ENCODE data around the gene ARHGAP15.

ARHGAP15 gene

DNA sequence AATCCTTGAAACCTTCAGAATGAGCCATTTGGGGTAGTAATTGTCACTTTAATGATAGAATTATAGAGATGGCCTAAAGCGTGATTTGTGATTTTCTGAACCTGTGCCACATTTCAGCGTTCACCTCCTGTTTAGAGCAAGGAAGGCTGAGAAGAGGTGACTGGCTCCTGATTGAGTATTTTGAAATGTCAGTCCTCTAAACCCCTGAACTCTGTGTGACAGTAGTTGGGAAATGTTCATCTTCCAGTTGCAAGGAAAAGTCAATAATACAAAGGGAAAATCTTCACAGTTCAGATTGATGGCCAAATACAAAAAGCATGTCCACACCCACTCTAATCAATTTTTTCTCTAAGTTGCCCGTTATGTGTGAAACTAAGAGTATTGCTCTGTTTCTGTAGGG lies 305.2 kb downstream of the ARHGAP15 start:
- Mint-ChIP-seq H3K9me3 (no peaks in the 10 kb centered on the region), H3K27ac (peak overlapping the region; percentile 24), H3K36me3 (ENCODE audit: low read depth) (peaks cover 41% of the 10 kb centered on the region), H3K4me3 (no peak overlapping the region), H3K27me3 (no peaks in the 10 kb centered on the region), H3K4me1 (ENCODE audit: low read depth) (peaks cover 48% of the 10 kb centered on the region)
- no peak for DNase-seq

DNA sequence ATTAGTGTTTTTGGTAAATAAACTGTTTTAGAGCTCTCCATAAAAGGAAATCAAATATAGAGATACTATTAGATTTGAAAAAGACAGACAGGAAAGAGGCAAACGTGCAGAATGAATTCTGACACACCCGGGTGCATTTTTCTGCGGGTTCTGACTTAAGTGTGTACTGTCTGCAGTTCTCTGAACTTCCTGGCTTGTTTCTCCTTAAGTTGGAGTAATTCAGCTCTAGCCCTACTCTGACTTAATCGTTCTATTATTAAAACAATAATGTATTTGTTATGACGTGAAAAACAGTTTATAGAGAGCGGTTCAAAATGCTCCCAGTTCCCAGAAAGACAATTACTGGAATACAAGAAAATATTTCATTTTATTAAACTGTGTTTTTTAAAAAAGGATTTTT lies 305.9 kb downstream of the ARHGAP15 start:
- no peak for DNase-seq
- Mint-ChIP-seq H3K4me1 (ENCODE audit: low read depth) (peaks cover 41% of the 10 kb centered on the region), H3K27me3 (no peaks in the 10 kb centered on the region), H3K4me3 (no peak overlapping the region), H3K27ac (no peak overlapping the region), H3K36me3 (ENCODE audit: low read depth) (peaks cover 45% of the 10 kb centered on the region), H3K9me3 (no peaks in the 10 kb centered on the region)

DNA sequence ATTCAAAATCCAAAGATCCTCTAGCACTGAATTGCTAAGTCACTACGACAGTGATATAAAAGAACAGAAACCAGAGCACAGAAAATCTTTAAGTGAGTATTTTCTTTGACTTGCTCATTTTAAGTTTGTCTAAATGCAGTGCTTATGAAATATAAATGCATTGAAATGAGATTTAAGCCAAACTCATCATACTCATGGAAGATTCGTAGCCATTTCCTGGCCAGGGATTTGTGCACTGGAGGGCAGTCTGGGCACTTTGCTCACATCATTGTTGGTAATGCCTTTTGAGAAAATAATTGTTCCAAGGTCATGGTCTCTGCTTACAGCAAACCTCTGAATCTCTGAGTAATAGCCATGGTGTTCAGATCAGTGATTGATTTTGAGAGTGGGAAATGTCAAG lies 307.7 kb downstream of the ARHGAP15 start:
- H3K36me3 Mint-ChIP-seq (ENCODE audit: low read depth) = peaks cover 59% of the 10 kb centered on the region
- DNase-seq = no peak
- no peak overlapping the region for H3K4me3 Mint-ChIP-seq
- peaks cover 31% of the 10 kb centered on the region for H3K4me1 Mint-ChIP-seq (ENCODE audit: low read depth)
- no peak overlapping the region for H3K27ac Mint-ChIP-seq
- H3K27me3 Mint-ChIP-seq = no peaks in the 10 kb centered on the region
- no peaks in the 10 kb centered on the region for H3K9me3 Mint-ChIP-seq

DNA sequence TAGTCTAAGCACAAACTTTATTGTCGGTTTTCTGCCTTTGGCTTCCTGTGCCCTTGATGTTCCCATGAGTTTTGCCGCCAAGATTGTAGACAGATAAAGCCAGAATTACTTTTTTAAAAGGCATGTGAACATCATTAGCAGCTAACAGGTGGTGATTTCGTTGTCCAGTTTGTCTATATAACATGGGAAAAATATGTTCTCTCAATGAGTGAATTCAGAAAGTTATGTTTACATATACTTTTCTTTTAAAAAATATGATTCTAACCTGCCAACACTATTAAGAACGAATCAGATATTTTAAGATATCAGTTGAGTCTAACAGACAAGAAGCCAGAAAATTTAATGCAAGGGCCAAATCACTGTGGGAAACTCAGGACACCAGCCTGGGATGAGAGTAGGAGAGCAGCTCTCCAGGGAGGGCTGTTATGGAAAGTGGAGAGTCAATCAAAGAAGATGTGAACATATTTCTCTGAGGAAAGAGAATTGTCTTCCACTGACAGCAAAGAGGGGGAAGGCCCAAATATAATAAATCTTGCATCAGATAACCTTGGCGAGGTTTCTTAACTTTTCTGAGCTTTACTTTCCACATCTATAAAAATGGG lies 311.3 kb downstream of the ARHGAP15 start:
- Mint-ChIP-seq H3K4me1 (ENCODE audit: low read depth) (peaks cover 9% of the 10 kb centered on the region), H3K27ac (peak overlapping the region; percentile 56), H3K9me3 (no peaks in the 10 kb centered on the region), H3K4me3 (no peak overlapping the region), H3K27me3 (no peaks in the 10 kb centered on the region), H3K36me3 (ENCODE audit: low read depth) (peaks cover 69% of the 10 kb centered on the region)
- no peak for DNase-seq

DNA sequence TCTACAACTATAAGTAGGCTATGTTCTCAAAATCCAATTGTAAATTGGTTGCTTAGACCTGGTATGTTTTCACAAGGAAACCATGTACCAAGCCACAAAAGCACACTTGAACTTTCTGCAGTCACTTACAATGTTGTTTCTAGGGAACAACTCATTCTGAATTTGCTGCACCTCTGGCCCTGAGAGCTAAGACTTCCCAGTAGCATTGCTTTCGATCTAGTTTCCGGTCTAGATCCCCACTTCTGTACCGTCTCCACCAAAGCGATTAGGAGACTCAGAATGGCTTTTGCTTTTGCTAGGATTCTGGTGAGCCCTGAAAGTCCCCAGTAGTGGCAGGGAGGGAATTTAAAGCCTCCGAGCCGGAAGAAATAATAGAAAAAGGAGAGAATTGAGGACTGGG lies 313.0 kb downstream of the ARHGAP15 start:
- no peak overlapping the region for H3K27ac Mint-ChIP-seq
- H3K4me3 Mint-ChIP-seq = no peak overlapping the region
- no peaks in the 10 kb centered on the region for H3K9me3 Mint-ChIP-seq
- H3K27me3 Mint-ChIP-seq = no peaks in the 10 kb centered on the region
- H3K4me1 Mint-ChIP-seq (ENCODE audit: low read depth) = peaks cover 9% of the 10 kb centered on the region
- DNase-seq = no peak
- H3K36me3 Mint-ChIP-seq (ENCODE audit: low read depth) = peaks cover 59% of the 10 kb centered on the region

DNA sequence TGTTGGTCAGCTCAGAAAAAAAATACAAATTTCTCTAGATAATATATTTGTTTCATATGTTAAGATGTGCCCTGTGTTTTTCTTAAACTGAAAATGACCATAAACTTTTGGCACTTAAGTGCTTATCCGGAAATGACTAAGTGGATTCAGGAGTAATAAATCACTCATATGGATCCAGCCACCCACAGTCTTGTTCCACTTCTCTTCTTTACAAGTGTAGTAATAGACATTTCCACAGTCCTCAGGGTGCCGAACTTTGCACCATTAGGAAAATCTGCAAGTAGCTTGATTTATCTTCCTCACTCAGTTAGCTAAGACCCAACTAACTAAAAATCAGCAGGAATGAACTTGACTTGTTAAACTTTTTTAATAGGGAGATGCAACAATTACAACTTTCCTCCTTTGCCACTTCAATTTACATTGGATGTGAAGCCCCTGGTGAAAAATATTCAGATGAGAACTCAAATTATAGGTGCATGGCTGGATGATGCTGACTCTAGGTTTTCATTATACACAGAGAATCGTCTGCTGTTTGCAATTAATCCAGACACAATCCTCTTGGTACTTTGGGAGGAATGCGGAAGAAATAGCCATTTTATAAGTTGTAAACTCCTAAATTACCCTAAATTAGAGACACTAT lies 322.5 kb downstream of the ARHGAP15 start:
- no peak for DNase-seq
- H3K4me1 Mint-ChIP-seq (ENCODE audit: low read depth) = peaks cover 61% of the 10 kb centered on the region
- H3K27me3 Mint-ChIP-seq = no peaks in the 10 kb centered on the region
- H3K4me3 Mint-ChIP-seq = no peak overlapping the region
- H3K9me3 Mint-ChIP-seq = no peaks in the 10 kb centered on the region
- H3K36me3 Mint-ChIP-seq (ENCODE audit: low read depth) = peaks cover 23% of the 10 kb centered on the region
- H3K27ac Mint-ChIP-seq = peak overlapping the region; percentile 11

DNA sequence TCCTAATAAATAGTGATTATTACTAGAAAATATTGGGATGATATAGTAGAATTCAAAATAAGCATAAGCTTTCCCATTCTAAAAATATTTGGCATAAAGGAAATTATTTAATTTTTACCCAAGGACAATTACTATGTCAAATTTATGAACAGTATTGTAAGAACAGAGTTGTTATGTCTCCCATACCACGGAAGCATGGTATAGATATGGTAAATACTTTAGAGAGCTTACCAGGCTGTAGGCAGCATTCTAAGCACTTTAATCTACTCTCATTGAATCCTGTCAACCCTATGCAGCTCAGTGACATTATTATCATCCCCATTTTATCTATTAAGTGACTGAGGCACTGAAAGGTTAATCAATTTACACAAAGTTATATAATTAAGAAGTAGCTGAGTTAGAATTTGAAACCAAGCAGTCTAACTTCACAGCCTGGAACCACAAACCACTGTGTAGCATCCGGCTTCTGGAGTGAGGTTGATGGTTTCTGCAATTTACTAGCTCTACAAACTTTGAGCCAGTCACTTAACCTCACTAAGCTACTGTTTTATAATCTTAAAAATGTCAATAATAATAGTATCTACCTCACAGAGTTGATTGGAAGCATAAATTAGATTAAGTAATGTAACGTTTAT lies 323.7 kb downstream of the ARHGAP15 start:
- Mint-ChIP-seq H3K4me1 (ENCODE audit: low read depth) (peaks cover 56% of the 10 kb centered on the region), H3K36me3 (ENCODE audit: low read depth) (peaks cover 28% of the 10 kb centered on the region), H3K4me3 (no peak overlapping the region), H3K9me3 (no peaks in the 10 kb centered on the region), H3K27me3 (no peaks in the 10 kb centered on the region), H3K27ac (no peak overlapping the region)
- no peak for DNase-seq

DNA sequence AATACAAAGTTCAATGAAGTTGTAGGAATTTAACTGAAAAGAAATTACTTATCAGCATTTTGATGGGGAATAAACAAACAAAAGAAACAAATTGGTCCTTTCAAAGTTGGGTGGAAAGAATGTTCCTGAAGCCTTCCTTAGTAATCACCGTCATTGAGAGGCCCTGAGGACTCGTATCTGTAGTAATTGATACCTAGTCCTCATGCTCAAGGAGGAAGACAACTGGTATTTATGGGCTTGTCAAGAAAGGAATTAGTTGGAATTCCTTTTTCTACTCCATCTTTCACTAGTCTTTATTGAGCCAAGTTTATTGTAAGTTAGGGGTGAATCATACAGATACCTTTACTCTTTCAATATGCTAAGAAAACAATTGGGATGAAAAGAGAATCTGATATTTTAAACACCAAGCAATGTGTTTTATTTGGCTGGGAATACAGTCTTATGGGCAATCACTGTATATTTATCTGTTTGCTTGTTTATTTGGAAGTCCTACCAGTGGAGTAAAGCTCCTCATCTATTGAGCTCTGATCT lies 324.8 kb downstream of the ARHGAP15 start:
- H3K4me1 Mint-ChIP-seq (ENCODE audit: low read depth) = peaks cover 52% of the 10 kb centered on the region
- H3K4me3 Mint-ChIP-seq = no peak overlapping the region
- H3K27ac Mint-ChIP-seq = no peak overlapping the region
- H3K27me3 Mint-ChIP-seq = no peaks in the 10 kb centered on the region
- H3K36me3 Mint-ChIP-seq (ENCODE audit: low read depth) = peaks cover 34% of the 10 kb centered on the region
- no peak for DNase-seq
- peaks cover 3% of the 10 kb centered on the region for H3K9me3 Mint-ChIP-seq

DNA sequence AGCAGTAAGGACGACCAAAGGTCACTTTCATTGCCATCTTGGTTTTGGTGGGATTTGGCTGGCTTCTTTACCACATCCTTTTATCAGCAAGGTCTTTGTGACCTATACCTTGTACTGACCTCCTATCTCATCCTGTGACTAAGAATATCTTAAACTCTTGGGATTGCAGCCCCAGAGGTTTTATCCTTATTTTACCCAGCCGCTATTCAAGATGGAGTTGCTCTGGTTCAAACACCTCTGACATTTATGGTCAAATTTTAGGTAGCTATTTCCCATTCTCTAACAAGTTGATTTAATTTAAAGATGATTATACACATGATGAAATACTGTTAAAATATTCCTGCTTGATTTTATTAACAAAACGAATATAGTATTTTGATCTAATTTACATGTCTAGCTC lies 326.1 kb downstream of the ARHGAP15 start:
- no peak for DNase-seq
- peaks cover 39% of the 10 kb centered on the region for H3K36me3 Mint-ChIP-seq (ENCODE audit: low read depth)

DNA sequence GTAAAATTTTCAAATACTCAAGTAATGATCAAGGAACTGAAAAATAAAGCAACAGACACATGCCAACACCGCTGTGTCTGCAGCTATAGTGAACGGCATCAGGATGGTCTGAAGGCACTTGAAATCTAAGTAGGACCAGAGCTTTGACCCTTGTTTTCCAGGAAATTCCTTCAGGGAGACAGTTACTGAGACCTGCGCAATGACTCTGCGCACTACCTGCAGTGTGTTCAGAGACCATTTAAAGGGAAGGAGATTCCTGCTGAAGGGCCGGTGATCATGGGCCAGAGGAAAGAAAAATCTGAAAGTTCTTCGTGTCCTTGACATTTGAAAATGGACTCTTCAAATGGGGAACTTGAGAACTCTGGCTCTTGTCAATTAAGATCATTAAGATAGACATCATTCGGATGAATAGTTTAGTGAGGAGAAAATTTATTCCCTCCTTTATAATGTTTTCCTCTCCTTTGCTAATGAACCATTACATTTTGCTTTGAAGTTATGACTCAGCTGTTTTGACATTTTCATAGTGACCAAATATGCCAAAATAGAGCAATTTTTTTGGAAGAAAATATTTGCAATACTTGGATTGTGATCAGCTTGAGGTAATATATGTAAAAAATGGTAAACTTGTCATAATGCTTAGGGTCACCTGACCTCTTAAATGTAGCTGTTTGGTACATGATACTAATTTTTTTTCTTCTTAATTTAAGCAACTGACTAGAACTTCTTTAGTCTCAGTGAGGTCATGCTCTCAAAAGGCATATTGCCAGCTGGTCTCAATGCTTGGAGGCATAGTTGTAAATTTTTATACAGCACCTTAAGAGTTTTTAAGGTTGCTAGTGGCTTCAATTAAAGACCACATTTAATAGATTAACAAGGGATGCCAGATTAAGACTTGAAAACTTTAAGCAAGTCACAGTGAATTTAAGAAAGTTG lies 329.3 kb downstream of the ARHGAP15 start:
- H3K4me3 Mint-ChIP-seq = no peak overlapping the region
- no peaks in the 10 kb centered on the region for H3K27me3 Mint-ChIP-seq
- H3K36me3 Mint-ChIP-seq (ENCODE audit: low read depth) = peaks cover 46% of the 10 kb centered on the region
- H3K9me3 Mint-ChIP-seq = peaks cover 3% of the 10 kb centered on the region
- DNase-seq = no peak
- H3K4me1 Mint-ChIP-seq (ENCODE audit: low read depth) = peaks cover 18% of the 10 kb centered on the region
- H3K27ac Mint-ChIP-seq = no peak overlapping the region

More for the DNA sequence above, 326.1 kb downstream of the ARHGAP15 start:
- Mint-ChIP-seq H3K9me3 (peaks cover 3% of the 10 kb centered on the region), H3K27ac (no peak overlapping the region), H3K4me3 (no peak overlapping the region), H3K27me3 (no peaks in the 10 kb centered on the region), H3K4me1 (ENCODE audit: low read depth) (peaks cover 40% of the 10 kb centered on the region)

DNA sequence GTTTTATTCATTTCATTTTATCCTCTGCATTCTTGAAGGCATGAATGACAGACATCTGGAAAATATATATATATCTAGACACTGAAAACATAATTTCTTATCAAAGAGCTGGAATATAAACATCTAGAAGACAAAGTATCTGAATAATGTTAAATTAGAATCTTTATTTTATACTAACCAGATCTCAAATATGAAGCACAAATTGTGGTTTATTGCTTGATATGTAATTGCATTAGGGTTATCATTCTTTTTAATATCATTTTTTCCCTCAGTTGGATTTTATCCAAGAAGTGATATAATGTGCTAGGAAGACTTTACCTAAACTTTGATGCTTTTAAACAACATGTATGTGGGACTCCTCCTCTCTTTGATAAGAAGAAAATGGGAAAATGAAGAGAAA lies 331.2 kb downstream of the ARHGAP15 start:
- peaks cover 16% of the 10 kb centered on the region for H3K4me1 Mint-ChIP-seq (ENCODE audit: low read depth)
- H3K27me3 Mint-ChIP-seq = no peaks in the 10 kb centered on the region
- peaks cover 36% of the 10 kb centered on the region for H3K36me3 Mint-ChIP-seq (ENCODE audit: low read depth)
- no peak overlapping the region for H3K27ac Mint-ChIP-seq
- DNase-seq = no peak
- H3K4me3 Mint-ChIP-seq = no peak overlapping the region
- H3K9me3 Mint-ChIP-seq = peaks cover 3% of the 10 kb centered on the region

DNA sequence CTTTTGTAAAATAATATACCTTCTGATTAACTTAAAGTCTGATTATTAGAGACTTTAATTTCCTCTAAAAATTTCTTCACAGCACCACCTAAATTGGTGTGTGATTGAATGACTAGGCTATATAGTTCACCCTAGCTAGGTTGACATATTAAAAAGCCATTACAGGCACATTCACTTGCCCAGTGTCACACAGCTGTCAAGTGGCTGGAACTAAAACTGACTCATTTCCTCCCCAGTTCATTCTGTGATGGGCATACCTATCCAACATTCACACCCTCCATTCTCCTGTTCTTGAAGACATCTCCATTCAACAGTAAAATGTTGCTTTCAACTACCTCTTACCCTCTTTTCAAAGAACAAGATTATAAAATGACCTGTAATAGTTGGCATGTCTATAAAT lies 334.5 kb downstream of the ARHGAP15 start:
- DNase-seq = no peak
- Mint-ChIP-seq H3K27me3 (no peaks in the 10 kb centered on the region), H3K9me3 (no peaks in the 10 kb centered on the region), H3K4me3 (no peak overlapping the region), H3K36me3 (ENCODE audit: low read depth) (peaks cover 34% of the 10 kb centered on the region), H3K27ac (no peak overlapping the region), H3K4me1 (ENCODE audit: low read depth) (peaks cover 35% of the 10 kb centered on the region)

DNA sequence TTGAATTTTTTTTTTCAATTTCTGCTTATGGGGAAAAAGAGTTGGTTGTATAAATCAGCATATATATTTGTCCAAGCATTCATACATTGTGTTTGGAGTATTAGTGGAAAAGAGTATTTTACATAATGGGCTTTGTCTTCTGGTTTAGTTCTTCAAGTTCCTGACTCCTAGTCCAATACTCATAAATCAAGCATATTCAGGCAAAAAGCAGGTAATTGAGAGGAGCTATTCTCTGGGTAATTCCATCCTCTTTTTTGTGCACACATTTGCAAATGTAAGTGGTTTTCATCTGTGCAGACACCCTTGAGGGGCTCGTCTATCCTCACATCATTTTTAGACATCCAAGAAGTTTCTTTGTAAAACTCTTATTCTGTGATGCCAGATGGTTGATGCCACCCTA lies 337.2 kb downstream of the ARHGAP15 start:
- H3K4me1 Mint-ChIP-seq (ENCODE audit: low read depth) = peaks cover 46% of the 10 kb centered on the region
- no peaks in the 10 kb centered on the region for H3K27me3 Mint-ChIP-seq
- H3K27ac Mint-ChIP-seq = no peak overlapping the region
- H3K9me3 Mint-ChIP-seq = no peaks in the 10 kb centered on the region
- DNase-seq = no peak
- no peak overlapping the region for H3K4me3 Mint-ChIP-seq
- H3K36me3 Mint-ChIP-seq (ENCODE audit: low read depth) = peaks cover 26% of the 10 kb centered on the region

DNA sequence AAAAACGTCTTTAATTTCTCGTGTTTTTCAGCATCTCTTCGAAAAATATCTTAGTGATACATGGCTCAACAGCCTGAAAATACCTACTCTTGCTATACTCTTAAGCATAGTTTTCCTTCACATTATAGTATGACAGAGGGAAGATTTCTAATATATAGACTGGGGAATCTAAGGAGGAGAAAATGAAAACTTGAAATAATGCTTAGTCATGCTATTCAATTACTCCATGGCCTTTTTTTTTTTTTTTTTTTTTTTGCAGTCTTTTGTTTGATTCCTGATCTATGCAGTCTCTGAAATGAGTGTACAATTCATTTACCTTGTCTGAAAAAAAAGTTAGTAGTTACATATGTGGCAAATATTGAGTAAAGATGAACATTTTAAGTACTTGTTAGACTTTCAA lies 337.8 kb downstream of the ARHGAP15 start:
- Mint-ChIP-seq H3K4me1 (ENCODE audit: low read depth) (peaks cover 46% of the 10 kb centered on the region), H3K27me3 (no peaks in the 10 kb centered on the region), H3K9me3 (no peaks in the 10 kb centered on the region), H3K36me3 (ENCODE audit: low read depth) (peaks cover 25% of the 10 kb centered on the region), H3K4me3 (no peak overlapping the region), H3K27ac (no peak overlapping the region)
- no peak for DNase-seq
